HepG2 (cell line): ENCODE measurements around the gene MED9.

ENCODE experiments used
- ESRRA ChIP-seq: sonication (generic); formaldehyde crosslinking; IDR thresholded peaks from 2 replicates; pipeline ENCODE4 v1.5.1; 2020; ENCODE audit warnings: mild to moderate bottlenecking, low read depth, missing genetic modification reagents
- EZH2 ChIP-seq: conservative IDR thresholded peaks from 2 replicates; pipeline ENCODE4 v1.6.1; 2012; ENCODE audit warnings: mild to moderate bottlenecking, low read depth, low read length, moderate library complexity
- FOSL2 ChIP-seq: sonication (generic); formaldehyde crosslinking; IDR thresholded peaks from 2 replicates; pipeline ENCODE4 v1.4.0; 2020; ENCODE audit warnings: missing genetic modification reagents
- FOXK2 ChIP-seq: fragments of 450-650 bp; IDR thresholded peaks from 2 replicates; pipeline ENCODE4 v1.6.1; 2016
- RAD21 ChIP-seq: fragments of 450-650 bp; formaldehyde crosslinking; IDR thresholded peaks from 2 replicates; pipeline ENCODE4 v1.5.0; 2020; ENCODE audit warnings: mild to moderate bottlenecking
- ZNF230 ChIP-seq: sonication (generic); formaldehyde crosslinking; IDR thresholded peaks from 2 replicates; pipeline ENCODE4 v1.4.0; 2020; ENCODE audit warnings: mild to moderate bottlenecking, missing genetic modification reagents

DNA sequence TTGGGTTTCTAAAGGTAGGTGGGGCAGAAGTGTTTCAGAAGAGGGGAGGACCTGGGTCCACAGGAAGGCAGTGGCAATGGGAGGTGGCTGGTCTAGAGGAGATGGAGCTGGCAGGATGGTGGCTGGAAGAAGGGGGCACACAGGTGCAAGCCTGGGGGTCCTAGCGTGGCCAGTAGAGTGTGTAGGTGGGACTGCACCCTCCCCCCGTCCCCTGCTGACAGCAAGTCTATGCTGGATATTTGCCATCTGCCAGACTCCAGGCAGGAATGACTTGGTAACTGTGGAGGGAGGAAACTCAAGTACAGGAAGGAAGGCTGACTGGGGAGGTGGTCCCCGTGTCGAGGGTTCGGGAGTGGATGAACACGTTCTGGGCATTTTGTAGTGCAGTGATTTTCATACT, 8.6 kb downstream of the MED9 start:
- TF ChIP-seq ESRRA (CRISPR knock-in tag) (no peak), ZNF230 (CRISPR knock-in tag) (no peak), RAD21 (no peak), FOSL2 (CRISPR knock-in tag) (no peak), EZH2 (no peak), FOXK2 (no peak)
